Parathyroid adenoma (tissue), 2 donors: ENCODE data around the gene EPHB1.

ENCODE experiments used
- H2AFZ ChIP-seq: fragments of 300-600 bp; sonication (generic); one replicate; pipeline ENCODE4 v1.7.0; 2017; ENCODE audit warnings: antibody characterized with exemption, mild to moderate bottlenecking
- H3K27ac ChIP-seq: fragments of 300-600 bp; sonication (generic); one replicate; pipeline ENCODE4 v1.7.0; 2017
- H3K27me3 ChIP-seq: fragments of 300-600 bp; sonication (generic); one replicate; pipeline ENCODE4 v1.7.0; 2017; ENCODE audit warnings: low read length; ENCODE audit not compliant: control insufficient read depth, insufficient read depth
- H3K36me3 ChIP-seq: fragments of 300-600 bp; sonication (generic); one replicate; pipeline ENCODE4 v1.7.0; 2017; ENCODE audit warnings: low read length; ENCODE audit not compliant: control insufficient read depth, insufficient read depth
- H3K4me1 ChIP-seq: fragments of 300-600 bp; sonication (generic); one replicate; pipeline ENCODE4 v1.7.0; 2017; ENCODE audit warnings: control low read depth
- H3K4me2 ChIP-seq: fragments of 300-600 bp; sonication (generic); one replicate; pipeline ENCODE4 v1.7.0; 2017; ENCODE audit warnings: low read length
- H3K4me3 ChIP-seq: fragments of 300-600 bp; sonication (generic); one replicate; pipeline ENCODE4 v1.7.0; 2017; ENCODE audit warnings: low read depth, low read length
- H3K79me2 ChIP-seq: fragments of 300-600 bp; sonication (generic); one replicate; pipeline ENCODE4 v1.7.0; 2017; ENCODE audit warnings: control low read depth
- H3K9ac ChIP-seq: fragments of 300-600 bp; sonication (generic); one replicate; pipeline ENCODE4 v1.7.0; 2017; ENCODE audit warnings: mild to moderate bottlenecking
- H3K9me3 ChIP-seq: fragments of 300-600 bp; sonication (generic); one replicate; pipeline ENCODE4 v1.7.0; 2017; ENCODE audit warnings: low read length; ENCODE audit not compliant: control insufficient read depth
- CTCF ChIP-seq: fragments of 300-600 bp; sonication (generic); IDR thresholded peaks from one replicate; pipeline ENCODE4 v1.7.0; 2017; ENCODE audit warnings: antibody characterized with exemption, mild to moderate bottlenecking
- donor health status: primary hyperparathyroidism.

Gene EPHB1

DNA sequence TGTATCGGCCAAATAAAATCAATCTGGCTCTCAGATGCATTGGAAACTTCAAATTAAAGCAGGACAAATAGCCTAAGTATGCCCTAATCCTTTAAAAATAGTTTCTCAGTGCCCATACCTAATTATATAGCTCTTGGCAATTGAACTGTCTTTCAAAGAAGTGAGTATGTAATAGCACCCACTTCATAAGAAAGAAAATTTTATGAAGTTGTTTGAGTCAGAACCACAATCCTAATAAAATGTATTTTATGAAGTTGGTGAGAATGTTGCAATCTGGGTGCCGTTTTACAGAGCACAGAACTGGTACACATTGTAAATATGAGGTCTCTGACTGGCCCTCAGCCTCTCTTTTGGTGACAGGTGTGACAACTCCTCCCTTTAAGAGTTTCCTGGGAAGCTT is 45.4 kb downstream of the EPHB1 start:
- Histone ChIP-seq H3K4me2 (no peak overlapping the region), H3K79me2 (no peaks in the 10 kb centered on the region), H3K27ac (no peak overlapping the region), H3K9me3 (no peaks in the 10 kb centered on the region), H3K27me3 (no peaks in the 10 kb centered on the region), H3K4me3 (no peak overlapping the region), H3K9ac (no peak overlapping the region), H2AFZ (no peak overlapping the region), H3K4me1 (no peaks in the 10 kb centered on the region), H3K36me3 (no peaks in the 10 kb centered on the region)
- no peak for TF ChIP-seq CTCF

GRCh38 chr3:134846084-134846483 is 51.0 kb downstream of the EPHB1 start:
- Histone ChIP-seq H3K4me2 (no peak overlapping the region), H3K4me3 (no peak overlapping the region), H3K27ac (no peak overlapping the region), H3K9me3 (no peaks in the 10 kb centered on the region), H3K27me3 (no peaks in the 10 kb centered on the region), H3K36me3 (no peaks in the 10 kb centered on the region), H2AFZ (no peak overlapping the region), H3K4me1 (no peaks in the 10 kb centered on the region), H3K9ac (no peak overlapping the region), H3K79me2 (no peaks in the 10 kb centered on the region)
- TF ChIP-seq CTCF: no peak

GRCh38 chr3:134846911-134847317 is 51.9 kb downstream of the EPHB1 start:
- Histone ChIP-seq H3K36me3 (no peaks in the 10 kb centered on the region), H2AFZ (no peak overlapping the region), H3K4me1 (no peaks in the 10 kb centered on the region), H3K4me2 (no peak overlapping the region), H3K4me3 (no peak overlapping the region), H3K9me3 (no peaks in the 10 kb centered on the region), H3K9ac (no peak overlapping the region), H3K79me2 (no peaks in the 10 kb centered on the region), H3K27ac (no peak overlapping the region), H3K27me3 (no peaks in the 10 kb centered on the region)
- no peak for TF ChIP-seq CTCF

DNA sequence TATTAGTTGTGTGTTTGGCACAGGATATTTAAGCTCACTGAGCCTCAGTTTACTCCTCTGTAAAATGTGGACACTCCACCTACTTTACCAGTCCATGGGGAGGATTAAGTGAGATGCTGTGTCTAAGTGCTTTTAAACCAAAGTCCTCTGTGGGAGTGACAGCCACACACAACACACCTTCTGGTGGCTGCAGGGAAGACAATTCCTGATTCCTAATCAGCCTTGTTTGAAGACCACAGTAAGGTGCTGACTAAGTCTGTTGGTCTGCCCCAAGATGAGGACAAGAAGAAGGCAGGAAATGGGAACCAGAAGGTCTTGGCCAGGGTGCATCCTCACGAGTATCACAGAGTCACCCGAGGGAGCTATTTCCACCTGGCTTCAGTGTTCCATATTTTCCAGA is 52.3 kb downstream of the EPHB1 start:
- H3K79me2 ChIP-seq: no peaks in the 10 kb centered on the region
- no peak overlapping the region for H3K27ac ChIP-seq
- TF ChIP-seq CTCF: no peak
- no peaks in the 10 kb centered on the region for H3K36me3 ChIP-seq
- no peaks in the 10 kb centered on the region for H3K27me3 ChIP-seq
- no peak overlapping the region for H3K9ac ChIP-seq
- no peaks in the 10 kb centered on the region for H3K4me1 ChIP-seq
- no peak overlapping the region for H3K4me3 ChIP-seq
- no peaks in the 10 kb centered on the region for H3K9me3 ChIP-seq
- H2AFZ ChIP-seq: no peak overlapping the region
- no peak overlapping the region for H3K4me2 ChIP-seq

DNA sequence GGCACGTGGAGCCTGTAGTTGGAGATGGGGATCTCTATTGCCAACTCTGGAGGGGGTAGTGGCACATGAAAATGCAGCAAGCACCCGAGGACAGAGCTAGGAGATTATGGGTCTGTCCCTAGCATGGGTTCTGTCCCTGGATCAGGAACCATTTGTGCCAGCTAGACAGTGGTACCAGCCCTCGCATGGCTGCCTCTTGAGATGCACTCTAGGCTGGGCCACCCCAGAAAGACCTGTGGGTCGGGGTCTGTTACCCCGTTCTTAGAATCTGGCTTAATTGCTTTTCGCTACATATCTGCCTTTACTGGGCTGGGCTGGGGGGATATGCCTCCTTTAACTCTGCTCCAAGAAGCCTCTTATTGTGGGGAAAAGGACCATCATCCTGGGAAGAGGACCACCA is 54.5 kb downstream of the EPHB1 start:
- Histone ChIP-seq H3K27me3 (no peaks in the 10 kb centered on the region), H3K79me2 (no peaks in the 10 kb centered on the region), H3K9me3 (no peaks in the 10 kb centered on the region), H3K27ac (no peak overlapping the region), H3K36me3 (no peaks in the 10 kb centered on the region), H3K4me3 (no peak overlapping the region), H2AFZ (no peak overlapping the region), H3K9ac (no peak overlapping the region), H3K4me2 (no peak overlapping the region), H3K4me1 (no peaks in the 10 kb centered on the region)
- TF ChIP-seq CTCF: no peak
